Measurements from ENCODE around the gene MARK3. TPM values are rescaled to one million over a fixed set of nuclear protein-coding genes. Genes with fewer than 3 reads are reported as not detected.

MARK3 gene
- total and polyA plus RNA-seq, 2 of the 13 experiments (the other 11 are each of a cell fraction or from before 2014, with no cell fraction given): 47.7 to 56.6 TPM

- TF ChIP-seq ZNF431 (CRISPR knock-in tag; IDR thresholded peaks at IDR 0.05; ENCODE audit: borderline replicate concordance, low read depth) (no peak), ZNF264 (CRISPR knock-in tag; IDR thresholded peaks at IDR 0.05) (no peak), RERE (CRISPR knock-in tag; IDR thresholded peaks at IDR 0.05; ENCODE audit: low read depth) (no peak), MLXIP (CRISPR knock-in tag; IDR thresholded peaks at IDR 0.05; ENCODE audit: borderline replicate concordance) (no peak), RFX3 (CRISPR knock-in tag; IDR thresholded peaks at IDR 0.05) (no peak), ZNF460 (CRISPR knock-in tag; IDR thresholded peaks at IDR 0.05; ENCODE audit: borderline replicate concordance) (no peak), CHCHD3 (CRISPR knock-in tag; IDR thresholded peaks at IDR 0.05) (no peak), NCOR1 (IDR thresholded peaks at IDR 0.05; ENCODE audit: borderline replicate concordance, low read length) (no peak), SNAPC4 (CRISPR knock-in tag; IDR thresholded peaks at IDR 0.05) (no peak), STAG1 (CRISPR knock-in tag; IDR thresholded peaks at IDR 0.05) (peak; percentile 90), ZNF605 (CRISPR knock-in tag; IDR thresholded peaks at IDR 0.05) (no peak)
Measured at GRCh38 chr14:103518422-103519042, 133.3 kb downstream of the MARK3 start (continued).
